K562 (cell line): ENCODE results near the gene TP53I13. TPM values are rescaled to one million over a fixed set of nuclear protein-coding genes. Genes with fewer than 3 reads are reported as not detected.

ENCODE experiments used
- ATAC-seq: fragments of 200-7000 bp; cut with Tn5 transposase; 3 replicates; pipeline ENCODE4 v1.9.1; 2020; ENCODE audit warnings: moderate library complexity
- BruUV-seq: library from RNA; stranded (reverse); fragments of 400-500 nt; replicated peaks from 2 replicates; lab custom pipeline; 2021; lab: Mats Ljungman, UMichigan
- CTCF ChIA-PET: fragments of 300-600 bp; formaldehyde crosslinking; extraction: SDS; loops from one replicate; lab custom pipeline; 2021; ENCODE audit warnings: low intra/inter-chr PET ratio; lab: Yijun Ruan, JAX
- POLR2A ChIA-PET: fragments of 300-600, 350-650 bp; sonication (Branson Sonifier 250); formaldehyde crosslinking; extraction: SDS; loops from one replicate; lab custom pipeline; 2021; ENCODE audit warnings: antibody characterized with exemption, inconsistent platforms; lab: Yijun Ruan, JAX
- DNase-seq, 4 experiments: peaks; one replicate each; pipeline versions ENCODE4 v3.0.0 to v3.0.0-alpha.2; 2011 to 2018; ENCODE audit warnings: low spot score in 3 of 4, mixed read lengths in 3 of 4; ENCODE audit errors: extremely low read depth in 1 of 4
- FAIRE-seq: peaks from 2 replicates; lab custom pipeline; 2011; peaks lifted over from hg19 to GRCh38; lab: Jason Lieb, UNC
- H2AFZ ChIP-seq: 2 replicates; pipeline ENCODE4 v1.6.0; 2011; ENCODE audit warnings: low read depth, low read length, control low read depth, inconsistent platforms
- H3K27ac ChIP-seq: fragments of 200-600 bp; 3 replicates; pipeline ENCODE4 v1.8.0; 2011; ENCODE audit warnings: low read depth, mild to moderate bottlenecking, control low read depth, inconsistent platforms, low read length, moderate library complexity, mixed read lengths; ENCODE audit errors: extremely low read depth
- H3K27me3 ChIP-seq, 2 experiments: fragments of 300-600 bp in 1 of 2; 2 replicates in 1 of 2; 3 replicates in 1 of 2; pipeline versions ENCODE4 v1.6.0 to v1.8.0; 2011; ENCODE audit warnings: inconsistent platforms in 2 of 2, low read length in 2 of 2, mild to moderate bottlenecking in 1 of 2, mixed read lengths in 1 of 2, moderate library complexity in 1 of 2; ENCODE audit not compliant: control insufficient read depth in 2 of 2, insufficient read depth in 2 of 2
- H3K36me3 ChIP-seq: fragments of 300-600 bp; 3 replicates; pipeline ENCODE4 v1.8.0; 2011; ENCODE audit warnings: mild to moderate bottlenecking, low read length, inconsistent platforms; ENCODE audit not compliant: control insufficient read depth, insufficient read depth
- H3K4me1 ChIP-seq, 2 experiments: fragments of 200-600 bp in 1 of 2; replicated peaks in 1 of 2; 2 replicates in 1 of 2; 3 replicates in 1 of 2; pipeline versions ENCODE4 v1.5.1 to v1.8.0; 2011; ENCODE audit warnings: inconsistent platforms in 2 of 2, low read length in 2 of 2, mild to moderate bottlenecking in 1 of 2, mixed read lengths in 1 of 2, moderate library complexity in 1 of 2; ENCODE audit not compliant: control insufficient read depth in 2 of 2, insufficient read depth in 2 of 2
- H3K4me2 ChIP-seq: 2 replicates; pipeline ENCODE4 v1.6.1; 2011; ENCODE audit warnings: low read length, control low read depth, inconsistent platforms, mixed read lengths; ENCODE audit not compliant: insufficient read depth
- H3K4me3 ChIP-seq: fragments of 200-600 bp; sonication (generic), shearing (Covaris generic); 2 replicates; pipeline ENCODE4 v1.5.1; 2016; ENCODE audit warnings: control low read depth, inconsistent platforms
- H3K79me2 ChIP-seq: fragments of 200-600 bp; 3 replicates; pipeline ENCODE4 v1.8.0; 2011; ENCODE audit warnings: low read length, inconsistent platforms; ENCODE audit not compliant: control insufficient read depth, insufficient read depth
- H3K9ac ChIP-seq, 2 experiments: 2 replicates each; pipeline versions ENCODE4 v1.6.0 to v1.6.1; 2011; ENCODE audit warnings: low read depth in 2 of 2, low read length in 2 of 2, control low read depth in 1 of 2, inconsistent platforms in 1 of 2, mild to moderate bottlenecking in 1 of 2, mixed read lengths in 1 of 2; ENCODE audit not compliant: insufficient read depth in 1 of 2
- H3K9me1 ChIP-seq: one replicate; pipeline ENCODE4 v1.6.0; 2011; ENCODE audit warnings: inconsistent platforms, mild to moderate bottlenecking, low read length, moderate library complexity; ENCODE audit not compliant: control insufficient read depth, insufficient read depth
- H3K9me3 ChIP-seq: replicated peaks from 2 replicates; pipeline ENCODE4 v1.5.1; 2011; ENCODE audit warnings: low read depth, low read length, inconsistent platforms; ENCODE audit not compliant: control insufficient read depth, insufficient read depth
- H4K20me1 ChIP-seq: replicated peaks from 2 replicates; pipeline ENCODE4 v1.6.1; 2011; ENCODE audit warnings: low read length, inconsistent platforms, mixed read lengths; ENCODE audit not compliant: control insufficient read depth, insufficient read depth
- ARID3B ChIP-seq: fragments of 250-450 bp; sonication (Bioruptor Pico); IDR thresholded peaks from 2 replicates; pipeline ENCODE4 v1.4.0; 2020; ENCODE audit warnings: borderline replicate concordance
- C11orf30 ChIP-seq: fragments of 450-650 bp; IDR thresholded peaks from 2 replicates; pipeline ENCODE4 v1.6.1; 2016; ENCODE audit warnings: low read depth, mild to moderate bottlenecking
- CEBPG ChIP-seq, 3 experiments: fragments of 200-800 bp in 1 of 3; sonication (Bioruptor generic) in 1 of 3; sonication (generic) in 1 of 3; formaldehyde crosslinking in 1 of 3; IDR thresholded peaks in 2 of 3; conservative IDR thresholded peaks in 1 of 3; 2 replicates each; pipeline versions ENCODE4 v1.6.1 to v1.8.0; 2016 to 2022; ENCODE audit warnings: missing compliant biosample characterization in 2 of 3, missing genetic modification characterization in 2 of 3, mild to moderate bottlenecking in 1 of 3, missing genetic modification reagents in 1 of 3
- DNMT1 ChIP-seq: fragments of 450-650 bp; IDR thresholded peaks from 2 replicates; pipeline ENCODE4 v1.6.1; 2016; ENCODE audit warnings: antibody characterized with exemption, mild to moderate bottlenecking
- MAFK ChIP-seq: IDR thresholded peaks from 2 replicates; pipeline ENCODE4 v1.6.1; 2011; ENCODE audit warnings: low read length, improper control_type of control experiment
- POLR3G ChIP-seq: IDR thresholded peaks from 2 replicates; pipeline ENCODE4 v1.6.1; 2011; ENCODE audit not compliant: insufficient read length, insufficient replicate concordance; ENCODE audit errors: extremely low read depth
- THRAP3 ChIP-seq: fragments of 450-650 bp; IDR thresholded peaks from 2 replicates; pipeline ENCODE4 v1.6.1; 2016; ENCODE audit warnings: mild to moderate bottlenecking, inconsistent platforms, borderline replicate concordance
- ZNF124 ChIP-seq: sonication (generic); formaldehyde crosslinking; IDR thresholded peaks from 2 replicates; pipeline ENCODE4 v1.8.1; 2022; ENCODE audit warnings: missing genetic modification reagents
- ZNF316 ChIP-seq: fragments of 450-650 bp; IDR thresholded peaks from 2 replicates; pipeline ENCODE4 v1.6.1; 2016
- WGBS: fragments of 100-300 bp; shearing (Covaris generic); methylation state at CpG from one replicate; pipeline ENCODE4 v1.1.6; 2016; ENCODE audit warnings: low coverage, mixed read lengths; ENCODE audit not compliant: insufficient coverage; ENCODE audit errors: missing lambda C conversion rate; 5-methylcytosine and 5-hydroxymethylcytosine counted together
- in situ Hi-C: fragments of 300-500 bp; cut with MboI; formaldehyde crosslinking; loops from 4 replicates; pipeline ENCODE4 v1.15.0; 2018; ENCODE audit warnings: inconsistent platforms, mixed read lengths
- intact Hi-C: fragments of 100-400 bp; cut with micrococcal nuclease; formaldehyde crosslinking; loops from 2 replicates; pipeline ENCODE4 v1.14.2; 2022
- polyA plus RNA-seq, 8 experiments: library from polyadenylated mRNA; depleted of rRNA in 4 of 8; stranded (reverse) in 5 of 8; unstranded in 3 of 8; fragments of >200 nt; fragmentation: Nextera tagmentation in 2 of 8; fragmentation: Illumina TruSeq in 1 of 8; extraction: Ambion mirVana in 2 of 8; extraction: Trizol in 1 of 8; gene quantifications; 2 replicates each; pipeline versions ENCODE4 v1.2.1 to v1.2.3, GENCODE V29; 2011 to 2014; ENCODE audit warnings: inconsistent platforms in 1 of 8, missing spikeins in 1 of 8
- total RNA-seq, 7 experiments: library from RNA; depleted of rRNA in 6 of 7; stranded (reverse); fragments of >200 nt in 6 of 7; fragmentation: Illumina TruSeq in 2 of 7; extraction: Trizol in 2 of 7; gene quantifications; 2 replicates each; pipeline versions ENCODE4 v1.2.1 to v1.2.3, GENCODE V29; 2011 to 2021; ENCODE audit warnings: low replicate concordance in 1 of 7

Gene TP53I13
- total and polyA plus RNA-seq, 9 of the 15 experiments (the other 6 are each of a cell fraction or from before 2014, with no cell fraction given): 0.08 to 28.3 (median 9.1) TPM

GRCh38 chr17:29524692-29525091, 43.8 kb upstream of the TP53I13 start:
- ATAC-seq: no peak
- CTCF ChIA-PET: no interaction called here
- no peak for DNase-seq
- Histone ChIP-seq H4K20me1 (no peaks in the 10 kb centered on the region), H3K27ac (no peak overlapping the region), H3K4me1 (no peaks in the 10 kb centered on the region), H3K36me3 (peaks cover 56% of the 10 kb centered on the region), H3K79me2 (no peaks in the 10 kb centered on the region), H3K27me3 (no peaks in the 10 kb centered on the region), H2AFZ (no peak overlapping the region), H3K9me1 (no peaks in the 10 kb centered on the region), H3K9me3 (no peaks in the 10 kb centered on the region), H3K9ac (no peak overlapping the region), H3K4me2 (no peak overlapping the region), H3K4me3 (no peak overlapping the region)
- in situ Hi-C loops: no loop called here
- TF ChIP-seq ARID3B (CRISPR knock-in tag) (no peak), THRAP3 (no peak), MAFK (peak; percentile 37; the same call in 1 of the 2 replicates), ZNF124 (CRISPR knock-in tag) (no peak), DNMT1 (no peak), C11orf30 (peak; percentile 28; the same call in 1 of the 2 replicates), POLR3G (no peak), ZNF316 (peak; percentile 59), CEBPG (CRISPR knock-in tag; IDR thresholded peaks at IDR 0.05) (no peak), CEBPG (tag; conservative IDR thresholded peaks at IDR 0.05 in 1 of 2, IDR thresholded peaks at IDR 0.05 in 1 of 2) (no peak)
- POLR2A ChIA-PET: interaction anchor here (0.6 to 1.8 kb wide), 5 partner anchors 9 to 122 kb away, joined by 4 to 8 read pairs (median 4); no protein-coding TSS in a partner anchor
- no TSS peak for BruUV-seq
- no peak for FAIRE-seq
- WGBS: 100% methylated on average over 3 of the region's 3 CpGs
- intact Hi-C loops: no loop called here
